T-helper 2 cell (primary cell): ENCODE measurements around the gene NOL6.
A peak's percentile ranks its signal among the peaks of the same experiment; 100 is the strongest.

ENCODE experiments used
- DNase-seq, 5 experiments: peaks; one replicate each; pipeline versions ENCODE4 v3.0.0 to v3.0.0-alpha.2; 2012 to 2022

Gene NOL6

GRCh38 chr9:33452828-33453271, 20.9 kb downstream of the NOL6 start:
- DNase-seq = peak in 3 of 5 experiments; percentile 16 to 41 (median 22)

GRCh38 chr9:33450621-33451146, 23.0 kb downstream of the NOL6 start:
- no peak for DNase-seq

- DNase-seq = no peak
Measured at GRCh38 chr9:33449715-33450114, 24.0 kb downstream of the NOL6 start.

GRCh38 chr9:33447799-33448553, 25.7 kb downstream of the NOL6 start:
- DNase-seq = peak in 1 of 5 experiments; percentile 44

- DNase-seq = peak; percentile 51 to 81 (median 64)
Measured at GRCh38 chr9:33446946-33447798, 26.6 kb downstream of the NOL6 start, which contains the start of gene AQP3. Gene AQP3 (minus strand): TSS chr9:33447593. CDS start chr9:33447530, 63 bp downstream.

GRCh38 chr9:33446240-33446945, 27.3 kb downstream of the NOL6 start:
- DNase-seq = peak in 3 of 5 experiments; percentile 18 to 92 (median 85)

- DNase-seq = peak in 1 of 5 experiments; percentile 60
Measured at GRCh38 chr9:33445389-33446239, 28.1 kb downstream of the NOL6 start.

- DNase-seq = no peak
Measured at GRCh38 chr9:33443464-33444154, 30.1 kb downstream of the NOL6 start.

- DNase-seq = no peak
Measured at GRCh38 chr9:33443047-33443446, 30.7 kb downstream of the NOL6 start.

- DNase-seq = no peak
Measured at GRCh38 chr9:33442125-33442524, 31.6 kb downstream of the NOL6 start.

- no peak for DNase-seq
Measured at GRCh38 chr9:33440609-33441008, 33.1 kb downstream of the NOL6 start.

GRCh38 chr9:33440204-33440603, 33.5 kb downstream of the NOL6 start:
- no peak for DNase-seq

GRCh38 chr9:33439731-33440130, 34.0 kb downstream of the NOL6 start:
- no peak for DNase-seq

GRCh38 chr9:33438926-33439680, 34.6 kb downstream of the NOL6 start:
- no peak for DNase-seq

- DNase-seq = no peak
Measured at GRCh38 chr9:33437898-33438297, 35.8 kb downstream of the NOL6 start.

GRCh38 chr9:33437205-33437604, 36.5 kb downstream of the NOL6 start:
- DNase-seq = no peak

GRCh38 chr9:33436445-33436844, 37.3 kb downstream of the NOL6 start:
- no peak for DNase-seq

- DNase-seq = no peak
Measured at GRCh38 chr9:33435821-33436277, 37.9 kb downstream of the NOL6 start.

GRCh38 chr9:33434317-33435105, 39.2 kb downstream of the NOL6 start:
- no peak for DNase-seq
